Lung (tissue), 12 donors: ENCODE measurements around the gene ATG4A. TPM values are rescaled to one million over a fixed set of nuclear protein-coding genes. Genes with fewer than 3 reads are reported as not detected.
A peak's percentile ranks its signal among the peaks of the same experiment; 100 is the strongest.

Experiments
- ATAC-seq: fragments of 200-7000 bp; cut with Tn5 transposase; one replicate; pipeline ENCODE4 v1.9.1; 2020; ENCODE audit warnings: moderate number of reproducible peaks; ENCODE audit not compliant: insufficient read depth, low FRiP score
- DNase-seq, 3 donors: peaks; one replicate each; pipeline ENCODE4 v3.0.0-alpha.2; 2013 to 2017
- H3K27ac ChIP-seq, 2 donors: one replicate each; pipeline ENCODE4 v1.5.1; 2013; ENCODE audit warnings: mild to moderate bottlenecking in 2 of 2, moderate library complexity in 2 of 2, control low read depth in 1 of 2, inconsistent platforms in 1 of 2, low read depth in 1 of 2, low read length in 1 of 2
- H3K27me3 ChIP-seq, 3 donors: one replicate each; pipeline ENCODE4 v1.5.1; 2013; ENCODE audit warnings: low read length in 2 of 3; ENCODE audit not compliant: control insufficient read depth in 3 of 3, insufficient read depth in 3 of 3
- H3K36me3 ChIP-seq, 4 donors: one replicate each; pipeline ENCODE4 v1.5.1; 2013; ENCODE audit warnings: low read length in 4 of 4, mild to moderate bottlenecking in 1 of 4, moderate library complexity in 1 of 4; ENCODE audit not compliant: control insufficient read depth in 4 of 4, insufficient read depth in 4 of 4
- H3K4me1 ChIP-seq, 5 donors: one replicate each; pipeline ENCODE4 v1.5.1; 2013; ENCODE audit warnings: low read length in 5 of 5, mild to moderate bottlenecking in 2 of 5, moderate library complexity in 1 of 5; ENCODE audit not compliant: control insufficient read depth in 5 of 5, insufficient read depth in 5 of 5
- H3K4me3 ChIP-seq: one replicate; pipeline ENCODE4 v1.5.1; 2013; ENCODE audit warnings: mild to moderate bottlenecking, control low read depth, moderate library complexity
- H3K9ac ChIP-seq, 2 donors: one replicate each; pipeline ENCODE4 v1.5.1; 2013; ENCODE audit warnings: low read length in 2 of 2, control low read depth in 1 of 2; ENCODE audit not compliant: insufficient read depth in 1 of 2
- H3K9me3 ChIP-seq, 4 donors: one replicate each; pipeline ENCODE4 v1.5.1; 2013; ENCODE audit warnings: low read length in 3 of 4, mild to moderate bottlenecking in 1 of 4, moderate library complexity in 1 of 4; ENCODE audit not compliant: control insufficient read depth in 4 of 4, insufficient read depth in 3 of 4
- CTCF ChIP-seq: IDR thresholded peaks from 2 replicates; pipeline ENCODE4 v1.5.1; 2012; ENCODE audit warnings: mild to moderate bottlenecking; ENCODE audit errors: control extremely low read depth, extremely low read depth
- WGBS, 2 donors: extraction: QIAGEN DNeasy Blood & Tissue Kit; methylation state at CpG; one replicate each; pipeline ENCODE4 v1.1.7; 2013; 5-methylcytosine and 5-hydroxymethylcytosine counted together
- polyA plus RNA-seq, 2 donors: library from polyadenylated mRNA; stranded (reverse); fragments of 200-250 nt; gene quantifications; one replicate each; pipeline ENCODE4 v1.2.1, GENCODE V29; 2013
- total RNA-seq, 2 donors: library from RNA; depleted of rRNA in 1 of 2; stranded (reverse); fragments of >200 nt in 1 of 2; gene quantifications; one replicate each; pipeline ENCODE4 v1.2.1, GENCODE V29; 2014 to 2021
- donor health status: control.
- donor health status: control.
- donor health status: Bipolar disorder and iron deficiency.
- donor health status: healthy.
- donor health status: DM: yes; HTN: yes; CAD: no.

Gene ATG4A
- total and polyA plus RNA-seq, 4 donors: 12.5 to 14.9 (median 14.1) TPM

- Histone ChIP-seq H3K9me3 (no peaks in the 10 kb centered on the region), H3K4me3 (no peak overlapping the region), H3K36me3 (peaks cover 0 to 1% (median 0%) of the 10 kb centered on the region in 4 donors), H3K4me1 (no peaks in the 10 kb centered on the region), H3K9ac (no peak overlapping the region), H3K27me3 (peaks cover 0 to 8% (median 0%) of the 10 kb centered on the region in 3 donors), H3K27ac (no peak overlapping the region)
- no peak for TF ChIP-seq CTCF
- DNase-seq (no peak), ATAC-seq (no peak)
These were observed 13.9 kb downstream of the ATG4A start for GRCh38 chrX:108105473-108105872.

- H3K27me3 ChIP-seq: peaks cover 0 to 47% (median 4%) of the 10 kb centered on the region in 3 donors
- H3K4me1 ChIP-seq: peaks cover 0 to 10% (median 0%) of the 10 kb centered on the region in 5 donors
- ATAC-seq: no peak
- no peak overlapping the region for H3K27ac ChIP-seq
- no peak for TF ChIP-seq CTCF
- no peaks in the 10 kb centered on the region for H3K36me3 ChIP-seq
- H3K9ac ChIP-seq: no peak overlapping the region
- no peak for DNase-seq
- no peaks in the 10 kb centered on the region for H3K9me3 ChIP-seq
- H3K4me3 ChIP-seq: no peak overlapping the region
These were observed 23.0 kb downstream of the ATG4A start for GRCh38 chrX:108114541-108114940.

- DNase-seq: peak; percentile 27 to 87 (median 86)
- H3K27ac ChIP-seq: no peak overlapping the region
- WGBS, 2 donors: 59 to 85% methylated on average over 3 of the region's 3 CpGs
These were observed 26.4 kb downstream of the ATG4A start for GRCh38 chrX:108117988-108118387.

More at GRCh38 chrX:108117988-108118387, 26.4 kb downstream of the ATG4A start:
- Histone ChIP-seq H3K9ac (no peak overlapping the region), H3K9me3 (no peaks in the 10 kb centered on the region), H3K4me3 (no peak overlapping the region), H3K27me3 (peaks cover 0 to 64% (median 6%) of the 10 kb centered on the region in 3 donors), H3K4me1 (peaks cover 0 to 23% (median 4%) of the 10 kb centered on the region in 5 donors), H3K36me3 (no peaks in the 10 kb centered on the region)
- no peak for ATAC-seq
- no peak for TF ChIP-seq CTCF
